ENCODE measurements around the gene ACP6.

ACP6 gene

GRCh38 chr1:147599362-147600118, 70.8 kb downstream of the ACP6 start:
- peak overlapping the region; percentile 69 for H3K4me3 ChIP-seq (ENCODE audit: low read depth, low read length)
- TF ChIP-seq, protein P1, sequence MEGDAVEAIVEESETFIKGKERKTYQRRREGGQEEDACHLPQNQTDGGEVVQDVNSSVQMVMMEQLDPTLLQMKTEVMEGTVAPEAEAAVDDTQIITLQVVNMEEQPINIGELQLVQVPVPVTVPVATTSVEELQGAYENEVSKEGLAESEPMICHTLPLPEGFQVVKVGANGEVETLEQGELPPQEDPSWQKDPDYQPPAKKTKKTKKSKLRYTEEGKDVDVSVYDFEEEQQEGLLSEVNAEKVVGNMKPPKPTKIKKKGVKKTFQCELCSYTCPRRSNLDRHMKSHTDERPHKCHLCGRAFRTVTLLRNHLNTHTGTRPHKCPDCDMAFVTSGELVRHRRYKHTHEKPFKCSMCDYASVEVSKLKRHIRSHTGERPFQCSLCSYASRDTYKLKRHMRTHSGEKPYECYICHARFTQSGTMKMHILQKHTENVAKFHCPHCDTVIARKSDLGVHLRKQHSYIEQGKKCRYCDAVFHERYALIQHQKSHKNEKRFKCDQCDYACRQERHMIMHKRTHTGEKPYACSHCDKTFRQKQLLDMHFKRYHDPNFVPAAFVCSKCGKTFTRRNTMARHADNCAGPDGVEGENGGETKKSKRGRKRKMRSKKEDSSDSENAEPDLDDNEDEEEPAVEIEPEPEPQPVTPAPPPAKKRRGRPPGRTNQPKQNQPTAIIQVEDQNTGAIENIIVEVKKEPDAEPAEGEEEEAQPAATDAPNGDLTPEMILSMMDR (IDR thresholded peaks at IDR 0.05; ENCODE audit: low read depth, low read length) = no peak

DNA sequence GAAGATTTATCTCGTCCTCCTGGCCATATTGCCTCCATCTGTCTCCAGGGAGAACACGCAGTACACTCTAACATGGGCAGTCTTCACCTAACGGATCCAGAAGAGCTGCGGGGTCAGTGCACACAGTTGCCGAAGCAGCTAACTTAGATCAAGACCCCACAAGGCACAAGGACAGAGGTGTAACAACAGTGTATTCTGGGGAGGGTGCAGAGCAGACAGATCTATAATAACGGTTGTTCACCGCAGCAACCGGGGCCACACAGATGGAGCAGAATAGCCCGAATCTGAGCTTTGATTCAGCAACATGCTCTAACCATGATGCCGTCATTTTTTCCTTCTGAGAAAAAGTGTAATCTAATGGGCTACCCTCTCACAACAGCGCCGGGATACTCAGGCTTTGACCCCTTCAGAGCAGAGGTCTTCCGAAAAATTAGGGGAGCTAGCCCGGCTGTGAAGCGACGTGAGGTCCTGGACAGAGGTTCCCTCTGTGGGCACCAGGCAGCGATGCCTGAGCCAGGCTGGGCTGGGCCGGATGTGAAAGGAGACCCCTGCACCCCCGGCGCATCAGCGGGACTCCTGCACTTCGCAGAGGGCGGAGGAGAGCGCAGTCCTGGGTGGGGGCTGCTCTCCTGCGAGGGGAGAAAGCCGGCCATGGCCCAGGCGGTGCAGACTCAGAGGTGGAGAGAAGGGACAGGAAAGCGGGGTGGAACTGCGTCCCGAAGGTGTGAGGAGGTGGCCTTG, 71.5 kb downstream of the ACP6 start:
- H3K4me3 ChIP-seq (ENCODE audit: low read depth, low read length) = peak overlapping the region; percentile 69

GRCh38 chr1:147597010-147597409, 73.3 kb downstream of the ACP6 start:
- TF ChIP-seq, protein P1 (IDR thresholded peaks at IDR 0.05; ENCODE audit: low read depth, low read length) = no peak
- no peak overlapping the region for H3K4me3 ChIP-seq (ENCODE audit: low read depth, low read length)

More for the DNA sequence above, 71.5 kb downstream of the ACP6 start:
- TF ChIP-seq, protein P1 (IDR thresholded peaks at IDR 0.05; ENCODE audit: low read depth, low read length) = no peak

All from WI38 (cell line).